WI38 (cell line): ENCODE data around the gene C1orf21.

Experiments
- H3K4me3 ChIP-seq: 2 replicates; pipeline ENCODE4 v1.5.1; 2011; ENCODE audit warnings: low read depth, mild to moderate bottlenecking, control low read depth, low read length
- TF ChIP-seq, protein P1 (sequence below): IDR thresholded peaks from 2 replicates; pipeline ENCODE4 v1.5.1; 2012; ENCODE audit warnings: low read depth, mild to moderate bottlenecking, control low read depth, low read length

C1orf21 gene

GRCh38 chr1:184356891-184357290, 29.9 kb upstream of the C1orf21 start:
- H3K4me3 ChIP-seq = no peak overlapping the region
- TF ChIP-seq, protein P1, sequence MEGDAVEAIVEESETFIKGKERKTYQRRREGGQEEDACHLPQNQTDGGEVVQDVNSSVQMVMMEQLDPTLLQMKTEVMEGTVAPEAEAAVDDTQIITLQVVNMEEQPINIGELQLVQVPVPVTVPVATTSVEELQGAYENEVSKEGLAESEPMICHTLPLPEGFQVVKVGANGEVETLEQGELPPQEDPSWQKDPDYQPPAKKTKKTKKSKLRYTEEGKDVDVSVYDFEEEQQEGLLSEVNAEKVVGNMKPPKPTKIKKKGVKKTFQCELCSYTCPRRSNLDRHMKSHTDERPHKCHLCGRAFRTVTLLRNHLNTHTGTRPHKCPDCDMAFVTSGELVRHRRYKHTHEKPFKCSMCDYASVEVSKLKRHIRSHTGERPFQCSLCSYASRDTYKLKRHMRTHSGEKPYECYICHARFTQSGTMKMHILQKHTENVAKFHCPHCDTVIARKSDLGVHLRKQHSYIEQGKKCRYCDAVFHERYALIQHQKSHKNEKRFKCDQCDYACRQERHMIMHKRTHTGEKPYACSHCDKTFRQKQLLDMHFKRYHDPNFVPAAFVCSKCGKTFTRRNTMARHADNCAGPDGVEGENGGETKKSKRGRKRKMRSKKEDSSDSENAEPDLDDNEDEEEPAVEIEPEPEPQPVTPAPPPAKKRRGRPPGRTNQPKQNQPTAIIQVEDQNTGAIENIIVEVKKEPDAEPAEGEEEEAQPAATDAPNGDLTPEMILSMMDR = no peak

DNA sequence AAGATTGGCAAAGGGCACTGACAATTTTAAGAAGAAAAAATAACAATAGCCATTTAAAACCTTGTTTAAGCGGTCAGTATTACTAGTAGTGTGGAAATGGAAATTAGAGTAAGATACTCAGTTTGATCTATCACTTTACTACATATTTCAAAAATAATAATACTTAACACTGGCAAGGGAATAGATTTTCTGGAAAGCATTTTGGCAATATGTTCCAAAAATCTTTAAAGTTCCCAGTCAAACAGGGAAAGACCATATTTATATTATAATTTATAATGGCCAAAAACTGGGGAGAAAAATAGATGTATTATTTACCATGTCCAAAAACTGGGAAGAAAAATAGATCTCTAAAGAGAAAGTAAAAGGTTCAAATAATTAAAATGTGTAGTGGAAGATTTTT, 28.6 kb upstream of the C1orf21 start:
- TF ChIP-seq, protein P1 = no peak
- H3K4me3 ChIP-seq = no peak overlapping the region

DNA sequence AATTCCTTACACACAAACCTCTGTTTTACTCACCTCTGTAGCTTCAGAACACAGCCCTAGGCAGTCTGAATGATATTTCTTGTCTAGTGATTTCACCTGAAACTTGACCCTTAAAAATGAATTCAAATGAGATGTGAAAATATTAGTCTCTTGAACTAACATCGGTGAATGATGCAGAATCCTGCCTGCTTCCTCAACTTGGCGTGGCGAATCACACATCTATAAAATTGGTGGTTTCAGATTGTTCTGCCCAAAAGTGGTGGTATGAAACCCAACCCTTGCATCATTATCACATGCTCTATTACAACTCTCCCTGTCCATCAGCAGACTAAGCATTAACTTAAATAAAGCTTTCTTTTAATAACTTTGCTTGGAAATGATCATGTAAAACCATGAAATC, 26.9 kb upstream of the C1orf21 start:
- TF ChIP-seq, protein P1 = no peak
- no peak overlapping the region for H3K4me3 ChIP-seq

- TF ChIP-seq, protein P1 = no peak
- no peak overlapping the region for H3K4me3 ChIP-seq
Observed at GRCh38 chr1:184362876-184363275, 24.0 kb upstream of the C1orf21 start.

- H3K4me3 ChIP-seq = no peak overlapping the region
- TF ChIP-seq, protein P1 = no peak
Observed at GRCh38 chr1:184365699-184366098, 21.1 kb upstream of the C1orf21 start.

DNA sequence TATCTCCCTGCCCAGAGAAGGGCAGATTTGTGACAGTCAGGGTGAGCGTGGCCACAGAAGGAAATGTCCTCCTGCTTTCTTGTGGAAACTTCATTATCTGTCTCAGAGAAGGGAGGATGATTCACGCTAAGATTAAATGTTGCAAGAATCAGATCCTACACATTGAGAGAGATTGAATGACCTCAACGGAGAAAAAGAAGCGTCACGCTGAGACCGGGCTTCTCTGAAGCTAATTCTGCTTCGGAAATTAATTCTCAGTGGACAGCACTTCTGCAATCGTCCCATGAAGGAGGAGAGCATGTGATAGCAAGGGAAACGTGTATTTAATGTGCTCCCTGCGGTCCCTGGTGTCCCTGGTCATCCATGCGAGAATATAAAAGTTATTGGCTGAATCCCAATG, 19.8 kb upstream of the C1orf21 start:
- no peak overlapping the region for H3K4me3 ChIP-seq
- TF ChIP-seq, protein P1 = no peak

GRCh38 chr1:184367427-184368038, 19.3 kb upstream of the C1orf21 start:
- no peak overlapping the region for H3K4me3 ChIP-seq
- TF ChIP-seq, protein P1 = no peak
